Thyroid gland (tissue), 4 donors: ENCODE results near the gene PTPRN2.

Experiments
- CTCF ChIP-seq, 6 experiments: fragments of 200-600 bp in 3 of 6; fragments of 450-650 bp in 3 of 6; sonication (generic) in 3 of 6; IDR thresholded peaks; one replicate each; pipeline ENCODE4 v1.5.1; 2016 to 2019; ENCODE audit warnings: antibody characterized with exemption in 6 of 6, mild to moderate bottlenecking in 2 of 6, inconsistent platforms in 1 of 6, moderate library complexity in 1 of 6
- POLR2A ChIP-seq, 2 donors: fragments of 450-650 bp; IDR thresholded peaks; one replicate each; pipeline ENCODE4 v1.6.1; 2017; ENCODE audit warnings: antibody characterized with exemption in 2 of 2, mild to moderate bottlenecking in 2 of 2, moderate library complexity in 1 of 2

DNA sequence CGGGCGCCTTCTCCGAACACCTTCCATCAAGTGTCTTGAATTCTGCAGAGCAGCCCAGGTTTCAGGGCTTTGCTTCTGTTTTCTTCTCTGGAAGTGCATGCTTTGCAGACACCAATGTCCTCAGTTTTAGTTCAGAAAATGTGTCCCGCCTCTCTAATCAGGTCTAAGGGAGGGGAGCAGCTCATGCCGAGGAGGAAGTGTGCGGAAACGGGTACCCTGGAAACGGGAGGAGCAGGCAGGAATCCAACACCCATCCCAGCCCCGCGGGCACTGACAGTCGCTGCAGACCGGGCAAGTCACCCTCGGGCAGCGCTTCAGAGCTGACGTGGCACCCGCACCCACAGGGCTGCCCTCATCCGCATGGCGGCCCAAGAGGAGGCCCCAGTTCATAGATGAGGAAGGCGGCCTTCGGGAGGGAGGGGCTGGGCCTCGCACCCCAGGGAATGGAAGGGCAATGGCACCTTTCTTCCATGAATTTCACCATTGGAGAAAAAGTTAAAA is 912.1 kb downstream of the PTPRN2 start:
- TF ChIP-seq POLR2A (IDR thresholded peaks at IDR 0.05) (no peak), CTCF (IDR thresholded peaks at IDR 0.05) (no peak)
